Placental epithelial cell (primary cell): ENCODE measurements around the gene TTLL8. TPM values are rescaled to one million over a fixed set of nuclear protein-coding genes. Genes with fewer than 3 reads are reported as not detected.

ENCODE experiments used
- total RNA-seq: library from RNA; depleted of rRNA; stranded (reverse); fragments of >200 nt; gene quantifications from 2 replicates; pipeline ENCODE4 v1.2.3, GENCODE V29; 2012

The TTLL8 gene
- total RNA-seq: not detected in 2 replicates

GRCh38 chr22:50058061-50058905 is at the start of gene TTLL8:
Gene TTLL8, minus strand, starts transcription at chr22:50058298.

GRCh38 chr22:50089682-50090411 is 31.7 kb upstream of the TTLL8 start, which contains the start of gene MOV10L1:
Gene MOV10L1, plus strand, starts transcription at chr22:50090006. Its CDS starts 83 bp downstream, at chr22:50090089.

GRCh38 chr22:50085211-50085972 is 27.3 kb upstream of the TTLL8 start, which contains the start of gene MLC1:
Gene MLC1, minus strand, starts transcription at chr22:50085426. Its CDS starts 524 bp downstream, at chr22:50084902.

GRCh38 chr22:50012211-50013181 is 45.6 kb downstream of the TTLL8 start, which contains the start of gene IL17REL:
Gene IL17REL, minus strand, starts transcription at chr22:50012765. Its CDS starts 119 bp downstream, at chr22:50012646.

Other genes with a start within 250 kb of the TTLL8 start
- 29.1 and 38.5 TPM in 2 replicates for gene BRD1, start 230.4 kb downstream of the TTLL8 start, total RNA-seq
- gene ZBED4, start 204.5 kb downstream of the TTLL8 start, total RNA-seq: 14.9 and 20.2 TPM in 2 replicates
- gene ALG12, start 139.9 kb downstream of the TTLL8 start, total RNA-seq: 29.8 and 39.0 TPM in 2 replicates
- 58.1 and 87.2 TPM in 2 replicates for gene CRELD2, start 139.7 kb downstream of the TTLL8 start, total RNA-seq
- 25.5 and 38.6 TPM in 2 replicates for gene PIM3, start 97.5 kb downstream of the TTLL8 start, total RNA-seq
- gene IL17REL, start 45.5 kb downstream of the TTLL8 start, total RNA-seq: not detected in 2 replicates
- gene MLC1, start 27.1 kb upstream of the TTLL8 start, total RNA-seq: under 0.01 TPM in 2 replicates
- 0.11 and 0.39 TPM in 2 replicates for gene MOV10L1, start 31.7 kb upstream of the TTLL8 start, total RNA-seq
- under 0.01 and 0.22 TPM in 2 replicates for gene PANX2, start 112.4 kb upstream of the TTLL8 start, total RNA-seq
- gene TRABD, start 127.6 kb upstream of the TTLL8 start, total RNA-seq: 34.2 and 42.7 TPM in 2 replicates
- 20.4 and 26.8 TPM in 2 replicates for gene SELENOO, start 142.7 kb upstream of the TTLL8 start, total RNA-seq
- 34.5 and 44.2 TPM in 2 replicates for gene TUBGCP6, start 186.7 kb upstream of the TTLL8 start, total RNA-seq
- gene HDAC10, start 193.0 kb upstream of the TTLL8 start, total RNA-seq: 28.7 and 34.9 TPM in 2 replicates
- 3.4 and 7.9 TPM in 2 replicates for gene MAPK12, start 203.4 kb upstream of the TTLL8 start, total RNA-seq
- 2.3 and 2.7 TPM in 2 replicates for gene MAPK11, start 212.1 kb upstream of the TTLL8 start, total RNA-seq
- gene PLXNB2, start 249.3 kb upstream of the TTLL8 start, total RNA-seq: 146 and 180 TPM in 2 replicates